ENCODE results near the gene PDE6A. TPM values are rescaled to one million over a fixed set of nuclear protein-coding genes. Genes with fewer than 3 reads are reported as not detected.

Gene PDE6A
- total and polyA plus RNA-seq, 9 of the 15 experiments (the other 6 are each of a cell fraction or from before 2014, with no cell fraction given), result 0.01 to 0.04 (median 0.01) TPM; not detected in 6

DNA sequence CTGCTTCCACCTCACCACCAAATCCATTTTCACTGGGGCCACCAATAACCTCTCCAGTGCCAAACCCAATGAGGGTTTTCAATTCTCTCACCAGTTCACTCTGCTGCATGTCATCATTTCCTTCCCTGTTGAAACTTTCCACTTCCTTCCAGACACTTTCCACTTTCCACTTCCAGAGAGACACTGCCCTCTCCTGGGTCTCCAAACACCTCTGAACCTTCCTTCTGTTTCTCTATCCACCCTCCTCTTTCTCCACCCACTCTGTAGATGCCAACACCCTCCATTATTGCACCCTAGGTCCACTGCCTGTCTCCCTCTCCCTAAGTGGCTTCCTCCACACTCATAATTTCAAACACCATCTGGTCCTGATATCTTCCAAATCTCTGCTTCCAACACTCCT lies 39.6 kb downstream of the PDE6A start (continued):
- TF ChIP-seq, protein P1, sequence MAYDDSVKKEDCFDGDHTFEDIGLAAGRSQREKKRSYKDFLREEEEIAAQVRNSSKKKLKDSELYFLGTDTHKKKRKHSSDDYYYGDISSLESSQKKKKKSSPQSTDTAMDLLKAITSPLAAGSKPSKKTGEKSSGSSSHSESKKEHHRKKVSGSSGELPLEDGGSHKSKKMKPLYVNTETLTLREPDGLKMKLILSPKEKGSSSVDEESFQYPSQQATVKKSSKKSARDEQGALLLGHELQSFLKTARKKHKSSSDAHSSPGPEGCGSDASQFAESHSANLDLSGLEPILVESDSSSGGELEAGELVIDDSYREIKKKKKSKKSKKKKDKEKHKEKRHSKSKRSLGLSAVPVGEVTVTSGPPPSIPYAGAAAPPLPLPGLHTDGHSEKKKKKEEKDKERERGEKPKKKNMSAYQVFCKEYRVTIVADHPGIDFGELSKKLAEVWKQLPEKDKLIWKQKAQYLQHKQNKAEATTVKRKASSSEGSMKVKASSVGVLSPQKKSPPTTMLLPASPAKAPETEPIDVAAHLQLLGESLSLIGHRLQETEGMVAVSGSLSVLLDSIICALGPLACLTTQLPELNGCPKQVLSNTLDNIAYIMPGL (CRISPR knock-in tag; IDR thresholded peaks at IDR 0.05), result no peak
- no peak for TF ChIP-seq CTBP1 (IDR thresholded peaks at IDR 0.05; ENCODE audit: borderline replicate concordance)
- TF ChIP-seq EHMT2 (IDR thresholded peaks at IDR 0.05), result 0 out of 2 replicates have a peak, but pooled peaks have one; percentile 14
- TF ChIP-seq DIDO1 (tag; IDR thresholded peaks at IDR 0.05; ENCODE audit: low read depth), result no peak
- TF ChIP-seq CC2D1A (IDR thresholded peaks at IDR 0.05), result no peak
- TF ChIP-seq, protein P2, sequence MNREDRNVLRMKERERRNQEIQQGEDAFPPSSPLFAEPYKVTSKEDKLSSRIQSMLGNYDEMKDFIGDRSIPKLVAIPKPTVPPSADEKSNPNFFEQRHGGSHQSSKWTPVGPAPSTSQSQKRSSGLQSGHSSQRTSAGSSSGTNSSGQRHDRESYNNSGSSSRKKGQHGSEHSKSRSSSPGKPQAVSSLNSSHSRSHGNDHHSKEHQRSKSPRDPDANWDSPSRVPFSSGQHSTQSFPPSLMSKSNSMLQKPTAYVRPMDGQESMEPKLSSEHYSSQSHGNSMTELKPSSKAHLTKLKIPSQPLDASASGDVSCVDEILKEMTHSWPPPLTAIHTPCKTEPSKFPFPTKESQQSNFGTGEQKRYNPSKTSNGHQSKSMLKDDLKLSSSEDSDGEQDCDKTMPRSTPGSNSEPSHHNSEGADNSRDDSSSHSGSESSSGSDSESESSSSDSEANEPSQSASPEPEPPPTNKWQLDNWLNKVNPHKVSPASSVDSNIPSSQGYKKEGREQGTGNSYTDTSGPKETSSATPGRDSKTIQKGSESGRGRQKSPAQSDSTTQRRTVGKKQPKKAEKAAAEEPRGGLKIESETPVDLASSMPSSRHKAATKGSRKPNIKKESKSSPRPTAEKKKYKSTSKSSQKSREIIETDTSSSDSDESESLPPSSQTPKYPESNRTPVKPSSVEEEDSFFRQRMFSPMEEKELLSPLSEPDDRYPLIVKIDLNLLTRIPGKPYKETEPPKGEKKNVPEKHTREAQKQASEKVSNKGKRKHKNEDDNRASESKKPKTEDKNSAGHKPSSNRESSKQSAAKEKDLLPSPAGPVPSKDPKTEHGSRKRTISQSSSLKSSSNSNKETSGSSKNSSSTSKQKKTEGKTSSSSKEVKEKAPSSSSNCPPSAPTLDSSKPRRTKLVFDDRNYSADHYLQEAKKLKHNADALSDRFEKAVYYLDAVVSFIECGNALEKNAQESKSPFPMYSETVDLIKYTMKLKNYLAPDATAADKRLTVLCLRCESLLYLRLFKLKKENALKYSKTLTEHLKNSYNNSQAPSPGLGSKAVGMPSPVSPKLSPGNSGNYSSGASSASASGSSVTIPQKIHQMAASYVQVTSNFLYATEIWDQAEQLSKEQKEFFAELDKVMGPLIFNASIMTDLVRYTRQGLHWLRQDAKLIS (CRISPR knock-in tag; IDR thresholded peaks at IDR 0.05), result no peak
- no peak for TF ChIP-seq ZNF764 (CRISPR knock-in tag; IDR thresholded peaks at IDR 0.05; ENCODE audit: low read depth)
- no peak for TF ChIP-seq NFIX (CRISPR knock-in tag; IDR thresholded peaks at IDR 0.05; ENCODE audit: low read depth)
- no peak for TF ChIP-seq KLF1 (tag; IDR thresholded peaks at IDR 0.05)
- no peak for TF ChIP-seq LEF1 (IDR thresholded peaks at IDR 0.05)
- TF ChIP-seq NELFE (IDR thresholded peaks at IDR 0.05; ENCODE audit: insufficient read depth, insufficient read length), result no peak
- TF ChIP-seq XRCC3 (IDR thresholded peaks at IDR 0.05), result no peak
- no peak for TF ChIP-seq MAFK (IDR thresholded peaks at IDR 0.05; ENCODE audit: low read length)
- TF ChIP-seq, protein P3, sequence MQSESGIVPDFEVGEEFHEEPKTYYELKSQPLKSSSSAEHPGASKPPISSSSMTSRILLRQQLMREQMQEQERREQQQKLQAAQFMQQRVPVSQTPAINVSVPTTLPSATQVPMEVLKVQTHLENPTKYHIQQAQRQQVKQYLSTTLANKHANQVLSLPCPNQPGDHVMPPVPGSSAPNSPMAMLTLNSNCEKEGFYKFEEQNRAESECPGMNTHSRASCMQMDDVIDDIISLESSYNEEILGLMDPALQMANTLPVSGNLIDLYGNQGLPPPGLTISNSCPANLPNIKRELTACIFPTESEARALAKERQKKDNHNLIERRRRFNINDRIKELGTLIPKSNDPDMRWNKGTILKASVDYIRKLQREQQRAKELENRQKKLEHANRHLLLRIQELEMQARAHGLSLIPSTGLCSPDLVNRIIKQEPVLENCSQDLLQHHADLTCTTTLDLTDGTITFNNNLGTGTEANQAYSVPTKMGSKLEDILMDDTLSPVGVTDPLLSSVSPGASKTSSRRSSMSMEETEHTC (IDR thresholded peaks at IDR 0.05), result no peak
- TF ChIP-seq, protein P4, sequence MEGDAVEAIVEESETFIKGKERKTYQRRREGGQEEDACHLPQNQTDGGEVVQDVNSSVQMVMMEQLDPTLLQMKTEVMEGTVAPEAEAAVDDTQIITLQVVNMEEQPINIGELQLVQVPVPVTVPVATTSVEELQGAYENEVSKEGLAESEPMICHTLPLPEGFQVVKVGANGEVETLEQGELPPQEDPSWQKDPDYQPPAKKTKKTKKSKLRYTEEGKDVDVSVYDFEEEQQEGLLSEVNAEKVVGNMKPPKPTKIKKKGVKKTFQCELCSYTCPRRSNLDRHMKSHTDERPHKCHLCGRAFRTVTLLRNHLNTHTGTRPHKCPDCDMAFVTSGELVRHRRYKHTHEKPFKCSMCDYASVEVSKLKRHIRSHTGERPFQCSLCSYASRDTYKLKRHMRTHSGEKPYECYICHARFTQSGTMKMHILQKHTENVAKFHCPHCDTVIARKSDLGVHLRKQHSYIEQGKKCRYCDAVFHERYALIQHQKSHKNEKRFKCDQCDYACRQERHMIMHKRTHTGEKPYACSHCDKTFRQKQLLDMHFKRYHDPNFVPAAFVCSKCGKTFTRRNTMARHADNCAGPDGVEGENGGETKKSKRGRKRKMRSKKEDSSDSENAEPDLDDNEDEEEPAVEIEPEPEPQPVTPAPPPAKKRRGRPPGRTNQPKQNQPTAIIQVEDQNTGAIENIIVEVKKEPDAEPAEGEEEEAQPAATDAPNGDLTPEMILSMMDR (IDR thresholded peaks at IDR 0.05 in 2 of 3, conservative IDR thresholded peaks at IDR 0.05 in 1 of 3; ENCODE audit: insufficient read depth in 2 of 3, low read depth in 1 of 3, low read length in 3 of 3), result peak in 1 of 3 experiments; percentile 18; a peak in 2 of 6 replicates
